B cell (primary cell): ENCODE measurements around the gene EFCAB7. TPM values are rescaled to one million over a fixed set of nuclear protein-coding genes. Genes with fewer than 3 reads are reported as not detected.

Experiments used
- ATAC-seq: fragments of 200-7000 bp; cut with Tn5 transposase; one replicate; pipeline ENCODE4 v1.10.0; 2021; ENCODE audit warnings: low read depth, mild to moderate bottlenecking, moderate number of reproducible peaks, moderate library complexity
- CTCF ChIA-PET: fragments of 350-600 bp; sonication (Branson Sonifier 250); formaldehyde crosslinking; loops from one replicate; lab custom pipeline; 2021; ENCODE audit warnings: antibody characterized with exemption, inconsistent platforms; lab: Charles Lee
- POLR2A ChIA-PET: fragments of 350-600 bp; sonication (Branson Sonifier 250); formaldehyde crosslinking; loops from one replicate; lab custom pipeline; 2021; ENCODE audit warnings: antibody characterized with exemption; lab: Charles Lee
- DNase-seq: peaks from one replicate; pipeline ENCODE4 v3.0.0; 2013
- H2AFZ ChIP-seq: 2 replicates; pipeline ENCODE4 v1.6.1; 2012; ENCODE audit warnings: mild to moderate bottlenecking, low read depth, low read length; ENCODE audit not compliant: insufficient read depth, poor library complexity, severe bottlenecking
- H3K27ac ChIP-seq, 2 donors: 1 replicate in 1 of 2; 2 replicates in 1 of 2; pipeline ENCODE4 v1.5.1; 2012 to 2013; ENCODE audit warnings: low read length in 2 of 2, mild to moderate bottlenecking in 2 of 2, moderate library complexity in 1 of 2
- H3K27me3 ChIP-seq, 4 experiments: fragments of 200-600 bp in 1 of 4; sonication (generic) in 1 of 4; replicated peaks in 1 of 4; 1 replicate in 2 of 4; 2 replicates in 2 of 4; pipeline versions ENCODE4 v1.6.1 to v1.7.0; 2013 to 2016; ENCODE audit warnings: low read length in 3 of 4, mild to moderate bottlenecking in 2 of 4, mixed read lengths in 1 of 4, moderate library complexity in 1 of 4; ENCODE audit not compliant: insufficient read depth in 4 of 4, control insufficient read depth in 3 of 4; ENCODE audit errors: control extremely low read depth in 1 of 4
- H3K36me3 ChIP-seq, 2 experiments: replicated peaks in 1 of 2; 1 replicate in 1 of 2; 2 replicates in 1 of 2; pipeline versions ENCODE4 v1.6.1 to v1.7.1; 2013; ENCODE audit warnings: low read length in 1 of 2; ENCODE audit not compliant: insufficient read depth in 2 of 2, control insufficient read depth in 1 of 2; ENCODE audit errors: control extremely low read depth in 1 of 2, extremely low read depth in 1 of 2
- H3K4me1 ChIP-seq, 2 donors: fragments of 200-600 bp in 1 of 2; sonication (generic) in 1 of 2; 1 replicate in 1 of 2; 2 replicates in 1 of 2; pipeline versions ENCODE4 v1.5.1 to v1.6.1; 2013 to 2017; ENCODE audit warnings: low read length in 2 of 2; ENCODE audit not compliant: control insufficient read depth in 2 of 2, insufficient read depth in 2 of 2
- H3K4me2 ChIP-seq: replicated peaks from 2 replicates; pipeline ENCODE3; 2012; ENCODE audit warnings: mild to moderate bottlenecking, low read depth, low read length; ENCODE audit not compliant: poor library complexity, severe bottlenecking
- H3K4me3 ChIP-seq, 5 experiments: fragments of 200-600 bp in 1 of 5; sonication (generic) in 1 of 5; 1 replicate in 3 of 5; 2 replicates in 2 of 5; pipeline versions ENCODE4 v1.5.1 to v1.7.0; 2011 to 2016; ENCODE audit warnings: low read length in 4 of 5, mild to moderate bottlenecking in 4 of 5, low read depth in 2 of 5, control low read depth in 1 of 5, moderate library complexity in 1 of 5; ENCODE audit not compliant: insufficient read depth in 1 of 5; ENCODE audit errors: control extremely low read depth in 1 of 5, extremely low read depth in 1 of 5
- H3K79me2 ChIP-seq: fragments of 200-600 bp; sonication (generic); one replicate; pipeline ENCODE4 v1.6.0; 2016; ENCODE audit warnings: low read length; ENCODE audit not compliant: control insufficient read depth, insufficient read depth
- H3K9ac ChIP-seq: fragments of 200-600 bp; sonication (generic); 2 replicates; pipeline ENCODE4 v1.6.1; 2017; ENCODE audit warnings: mild to moderate bottlenecking, low read length, moderate library complexity
- H3K9me3 ChIP-seq, 3 donors: one replicate each; pipeline versions ENCODE4 v1.6.1 to v1.7.1; 2013; ENCODE audit warnings: low read length in 2 of 3; ENCODE audit not compliant: control insufficient read depth in 2 of 3, insufficient read depth in 1 of 3; ENCODE audit errors: control extremely low read depth in 1 of 3
- H4K20me1 ChIP-seq: 2 replicates; pipeline ENCODE4 v1.6.0; 2012; ENCODE audit warnings: mild to moderate bottlenecking, low read length; ENCODE audit not compliant: insufficient read depth, control insufficient read depth, poor library complexity, severe bottlenecking
- H3K27ac Mint-ChIP-seq: one replicate; pipeline ENCODE4 v1.8.0; 2021; ENCODE audit warnings: mixed read lengths
- H3K27me3 Mint-ChIP-seq: one replicate; pipeline ENCODE4 v1.8.0; 2021; ENCODE audit warnings: mixed read lengths
- H3K4me1 Mint-ChIP-seq: one replicate; pipeline ENCODE4 v1.8.0; 2021; ENCODE audit warnings: mixed read lengths
- H3K4me3 Mint-ChIP-seq: one replicate; pipeline ENCODE4 v1.8.0; 2021; ENCODE audit warnings: mixed read lengths
- H3K9me3 Mint-ChIP-seq: one replicate; pipeline ENCODE4 v1.8.0; 2022; ENCODE audit warnings: mixed read lengths; ENCODE audit not compliant: insufficient read depth
- CTCF ChIP-seq: fragments of 200-600 bp; IDR thresholded peaks from one replicate; pipeline ENCODE4 v1.8.0; 2022; ENCODE audit warnings: antibody characterized with exemption, mild to moderate bottlenecking
- EZH2 ChIP-seq: IDR thresholded peaks from 2 replicates; pipeline ENCODE4 v1.6.1; 2012; ENCODE audit warnings: borderline replicate concordance, low read depth, mild to moderate bottlenecking, moderate library complexity, low read length; ENCODE audit not compliant: insufficient read depth, poor library complexity, severe bottlenecking
- intact Hi-C: fragments of 100-400 bp; cut with micrococcal nuclease; formaldehyde crosslinking; loops from one replicate; pipeline ENCODE4 v1.10.0; 2022
- polyA plus RNA-seq: library from polyadenylated mRNA; depleted of rRNA; stranded (reverse); fragments of >200 nt; gene quantifications from 2 replicates; pipeline ENCODE4 v1.2.3, GENCODE V29; 2012
- total RNA-seq, 2 donors: library from RNA; stranded (reverse); fragments of 120-200 nt in 1 of 2; gene quantifications; 1 replicate in 1 of 2; 2 replicates in 1 of 2; pipeline versions ENCODE4 v1.2.3 to v1.2.4, GENCODE V29; 2013 to 2022

Gene EFCAB7
- total and polyA plus RNA-seq, 2 donors (not counting 1 experiment from before 2014, with no cell fraction given), result 3.6 to 11.2 TPM

- intact Hi-C loops, result no loop called here
These were observed 32.2 kb downstream of the EFCAB7 start for GRCh38 chr1:63555480-63555879.

More at GRCh38 chr1:63555480-63555879, 32.2 kb downstream of the EFCAB7 start:
- no peak for TF ChIP-seq EZH2
- TF ChIP-seq CTCF, result no peak
- Histone ChIP-seq H2AFZ (no peak overlapping the region), H3K79me2 (no peaks in the 10 kb centered on the region), H3K27me3 (no peaks in the 10 kb centered on the region), H3K4me1 (no peaks in the 10 kb centered on the region), H3K9me3 (no peaks in the 10 kb centered on the region), H3K4me3 (no peak overlapping the region), H4K20me1 (no peaks in the 10 kb centered on the region), H3K36me3 (no peaks in the 10 kb centered on the region), H3K4me2 (no peak overlapping the region), H3K9ac (no peak overlapping the region), H3K27ac (no peak overlapping the region)
- H3K4me1 Mint-ChIP-seq, result no peaks in the 10 kb centered on the region
- no peak for DNase-seq
- no peak overlapping the region for H3K27ac Mint-ChIP-seq
- H3K4me3 Mint-ChIP-seq, result no peak overlapping the region
- H3K9me3 Mint-ChIP-seq, result no peaks in the 10 kb centered on the region
- no peak for ATAC-seq
- ChIA-PET CTCF (interaction anchor here (0.7 to 1.8 kb wide), 4 partner anchors 9 to 240 kb away, joined by 3 to 9 read pairs (median 4); partner anchors contain the start of genes EFCAB7 and ITGB3BP), POLR2A (no interaction called here)
- no peaks in the 10 kb centered on the region for H3K27me3 Mint-ChIP-seq
